Measurements from ENCODE around the gene ST3GAL6.

Gene ST3GAL6

GRCh38 chr3:98763076-98763475, at the start of gene ST3GAL6:
Gene ST3GAL6, plus strand, starts transcription at chr3:98763340. Its CDS starts 5,101 bp downstream, at chr3:98768441.
- DNase-seq = no peak

DNA sequence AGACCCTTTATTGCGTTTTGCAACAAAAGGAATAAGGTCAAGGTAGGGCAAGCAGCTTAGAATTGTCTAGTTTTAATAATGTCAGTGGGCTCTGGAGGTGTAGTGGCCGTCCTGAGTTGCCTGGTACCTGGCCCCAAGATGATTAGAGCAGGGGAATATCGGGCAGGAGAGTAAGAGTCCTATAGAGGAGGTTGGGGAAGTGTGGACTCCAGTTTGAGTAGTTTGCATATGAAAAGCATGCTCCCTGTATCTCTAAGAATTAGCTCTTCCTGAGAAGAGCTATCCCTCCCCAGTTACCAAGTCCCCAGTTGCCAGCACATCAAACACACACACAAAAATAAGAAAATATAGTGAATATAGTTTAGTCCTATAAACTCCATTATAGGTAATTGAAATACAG, 49.2 kb upstream of the ST3GAL6 start:
- no peak for DNase-seq

DNA sequence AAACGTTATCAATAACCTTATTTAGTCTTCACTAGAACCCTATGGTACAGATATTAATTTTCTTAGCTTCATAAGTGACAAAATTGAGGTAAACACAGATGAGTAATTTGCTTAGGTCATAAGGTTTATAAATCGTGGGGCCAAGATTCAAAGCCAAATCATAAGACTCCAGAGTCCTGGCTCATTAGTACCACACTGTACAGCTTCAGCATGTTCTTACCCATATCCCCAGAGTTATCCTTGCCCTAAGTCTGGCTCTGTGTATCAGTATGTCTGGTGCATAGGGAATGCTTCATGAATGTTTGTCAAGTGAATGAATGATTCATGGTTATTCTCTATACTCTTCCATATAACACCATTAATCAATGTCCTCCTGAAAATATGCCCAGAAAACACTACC, 45.6 kb upstream of the ST3GAL6 start:
- DNase-seq = no peak

DNA sequence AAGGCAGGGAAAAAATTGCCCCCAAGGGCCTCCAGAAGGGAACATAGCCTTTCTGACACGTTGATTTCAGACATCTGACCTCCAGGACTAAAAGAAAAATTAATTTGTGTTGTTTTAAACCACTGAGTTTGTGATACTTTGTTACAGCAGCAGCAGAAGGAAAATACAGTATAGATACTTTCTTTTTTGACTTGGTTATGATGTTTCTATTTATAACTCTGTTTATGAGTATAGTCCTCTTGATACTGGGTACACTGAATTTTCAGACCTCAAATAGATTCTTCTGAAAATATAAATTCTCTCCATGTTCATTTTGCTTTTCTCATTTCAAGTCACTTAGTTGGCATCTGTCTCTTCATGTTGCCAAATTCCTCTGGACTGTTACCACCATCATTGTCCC, 44.4 kb upstream of the ST3GAL6 start:
- DNase-seq = no peak

- DNase-seq = no peak
These were observed 41.4 kb upstream of the ST3GAL6 start for GRCh38 chr3:98721776-98722175.

DNA sequence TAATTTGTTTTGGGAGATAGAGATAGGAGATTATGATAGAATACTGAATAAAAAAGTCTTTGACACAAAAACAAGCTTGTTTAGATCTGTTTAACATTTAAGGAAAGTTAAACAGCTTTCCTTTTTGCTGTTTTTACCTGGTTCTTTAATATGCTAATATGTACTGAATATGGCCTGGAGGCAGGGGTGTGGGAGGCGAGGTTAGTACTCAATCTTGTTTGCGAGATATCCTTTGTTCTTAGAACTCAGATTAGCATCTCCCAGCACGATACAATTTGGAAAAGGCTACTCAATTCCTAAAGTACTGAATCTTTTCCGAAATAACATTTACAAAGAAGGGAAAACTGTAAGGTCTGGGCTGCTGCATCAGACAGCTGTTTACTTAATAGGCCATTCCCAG, 40.8 kb upstream of the ST3GAL6 start:
- DNase-seq = no peak

DNA sequence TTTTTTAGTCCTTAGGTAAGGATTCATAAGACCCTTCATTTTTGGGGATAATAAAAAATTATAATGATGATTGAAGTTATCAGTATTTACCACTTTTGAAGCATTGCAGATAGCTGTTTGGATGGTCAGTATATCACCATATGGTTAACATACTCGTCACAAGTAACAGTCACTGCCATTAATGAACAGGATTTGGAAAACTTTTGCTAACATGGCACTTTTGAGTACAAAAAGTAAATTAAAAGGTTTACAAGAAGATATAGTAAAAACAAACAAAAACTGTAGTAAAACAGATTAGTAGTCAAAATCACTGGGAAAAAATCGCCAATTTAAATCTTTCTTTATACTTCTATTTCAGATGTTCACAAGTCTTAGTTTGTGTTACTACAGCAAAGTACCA, 37.8 kb upstream of the ST3GAL6 start:
- DNase-seq = no peak

DNA sequence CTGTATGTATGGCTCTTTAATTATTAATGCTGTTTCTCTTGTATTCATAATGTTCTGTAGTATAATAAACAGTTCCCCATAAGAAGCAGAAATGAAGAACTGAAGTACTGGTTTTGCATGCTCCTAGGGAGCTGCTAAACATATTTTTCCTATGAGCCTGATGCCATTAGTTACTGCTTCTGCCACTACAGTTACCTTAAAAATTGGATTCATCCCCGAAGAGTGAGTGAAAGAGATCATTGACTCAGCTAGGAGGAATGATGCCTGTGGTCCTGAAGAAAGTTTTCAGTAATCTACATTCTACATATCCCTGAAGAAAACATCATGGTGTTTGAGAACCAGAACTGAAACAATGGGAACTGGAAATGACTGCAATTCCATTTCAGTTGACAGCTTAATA, 37.1 kb upstream of the ST3GAL6 start:
- DNase-seq = no peak

DNA sequence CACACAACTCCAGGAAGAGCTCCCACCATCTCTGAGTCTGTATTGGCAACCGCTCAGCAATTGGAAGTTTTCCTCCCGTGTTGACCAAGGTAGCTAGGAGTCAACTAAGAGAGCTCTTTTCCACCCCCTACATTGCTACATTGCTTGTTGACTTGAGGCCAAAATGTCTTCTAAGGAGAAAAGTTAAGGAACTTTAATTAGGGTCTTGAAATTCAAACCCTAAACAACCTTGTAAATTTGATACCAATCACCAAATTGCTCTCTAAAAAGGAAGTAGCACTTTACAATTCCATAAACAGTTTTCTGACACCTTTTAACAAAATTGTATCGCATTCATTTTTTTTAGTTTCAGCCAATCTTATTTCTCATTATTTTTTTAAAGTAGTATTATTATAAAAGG, 35.5 kb upstream of the ST3GAL6 start:
- no peak for DNase-seq

DNA sequence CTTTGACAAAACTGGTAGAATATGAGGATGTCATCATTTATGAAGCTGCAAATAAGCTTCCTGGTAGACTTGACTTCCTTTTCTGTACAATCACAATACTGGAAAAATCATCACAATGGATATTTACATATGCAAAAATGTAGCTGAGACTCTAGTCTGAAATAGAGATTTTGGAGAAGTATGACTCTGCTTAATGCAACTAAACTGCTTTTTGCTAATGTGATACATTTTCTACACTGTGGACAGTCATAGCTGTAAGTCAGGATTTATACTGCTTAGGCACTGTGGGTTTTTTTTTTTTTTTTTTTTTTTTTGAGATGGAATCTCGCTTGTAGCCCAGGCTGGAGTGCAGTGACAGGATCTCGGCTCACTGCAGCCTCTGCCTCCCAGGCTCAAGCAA, 34.5 kb upstream of the ST3GAL6 start:
- no peak for DNase-seq

- DNase-seq = no peak
These were observed 32.8 kb upstream of the ST3GAL6 start for GRCh38 chr3:98730338-98730737.

GRCh38 chr3:98730886-98731537, 32.1 kb upstream of the ST3GAL6 start:
- no peak for DNase-seq

- no peak for DNase-seq
These were observed 31.3 kb upstream of the ST3GAL6 start for GRCh38 chr3:98731720-98732285.

DNA sequence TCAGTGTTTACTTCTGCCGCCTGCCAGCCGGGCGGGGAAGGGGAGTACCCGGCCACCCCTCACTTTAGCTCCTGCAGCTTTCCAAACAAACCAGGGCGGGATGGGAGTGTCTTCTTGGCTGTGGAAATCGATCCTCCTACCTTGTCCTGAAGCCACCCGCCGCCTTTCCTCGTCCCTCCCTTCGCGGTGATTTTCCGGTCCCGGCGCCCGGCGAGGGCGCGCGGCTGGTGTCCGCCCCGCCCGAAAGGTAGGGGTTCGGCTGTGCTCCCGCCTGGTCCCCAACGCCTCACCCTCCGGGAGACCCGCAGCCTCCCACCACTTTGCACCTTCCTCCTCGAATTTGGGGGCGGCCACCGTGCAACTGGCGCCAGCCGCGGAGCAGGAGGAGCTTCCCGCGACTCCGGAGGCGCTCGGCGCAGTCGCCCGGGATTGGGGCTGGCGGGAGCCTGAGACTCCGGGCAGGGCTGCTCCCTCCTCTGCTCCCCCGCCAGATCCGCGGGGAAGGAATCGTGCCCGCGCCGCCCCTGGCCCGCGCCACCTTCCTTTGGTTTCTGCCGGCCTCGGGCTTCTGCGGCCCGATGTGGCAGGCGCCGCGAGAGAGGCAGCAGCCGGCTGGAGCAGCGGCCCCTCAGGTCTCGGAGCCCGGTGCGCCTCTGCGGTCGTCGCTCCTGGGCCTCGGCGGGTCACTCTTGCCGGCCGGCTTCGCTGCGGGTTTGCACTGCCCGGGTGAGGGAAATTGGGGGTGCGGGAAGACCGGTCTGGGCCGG, 30.7 kb upstream of the ST3GAL6 start:
- no peak for DNase-seq

- no peak for DNase-seq
These were observed 29.9 kb upstream of the ST3GAL6 start for GRCh38 chr3:98733053-98733811.

- DNase-seq = no peak
These were observed 29.3 kb upstream of the ST3GAL6 start for GRCh38 chr3:98733812-98734281.

- no peak for DNase-seq
These were observed 28.8 kb upstream of the ST3GAL6 start for GRCh38 chr3:98734306-98734705.

DNA sequence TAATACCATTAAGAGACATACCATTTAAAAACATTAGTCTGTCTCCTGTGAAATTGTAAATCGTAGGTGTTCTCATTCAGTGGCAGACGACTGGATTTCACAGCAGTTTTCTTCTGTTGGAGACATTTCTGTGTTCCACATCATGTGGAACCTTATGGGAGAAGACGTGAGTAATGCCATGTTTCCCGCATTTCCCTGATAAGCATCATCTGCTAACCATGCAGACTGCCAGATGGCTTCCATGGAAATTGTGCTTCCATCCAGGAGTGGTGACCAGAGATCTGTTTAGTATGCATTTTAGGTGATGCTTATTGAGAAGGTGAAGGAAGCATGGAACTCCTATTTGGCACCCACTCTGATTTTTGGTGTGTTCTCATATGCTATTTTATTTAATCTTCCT, 28.4 kb upstream of the ST3GAL6 start:
- no peak for DNase-seq

- DNase-seq = no peak
These were observed 27.8 kb upstream of the ST3GAL6 start for GRCh38 chr3:98735296-98735695.

DNA sequence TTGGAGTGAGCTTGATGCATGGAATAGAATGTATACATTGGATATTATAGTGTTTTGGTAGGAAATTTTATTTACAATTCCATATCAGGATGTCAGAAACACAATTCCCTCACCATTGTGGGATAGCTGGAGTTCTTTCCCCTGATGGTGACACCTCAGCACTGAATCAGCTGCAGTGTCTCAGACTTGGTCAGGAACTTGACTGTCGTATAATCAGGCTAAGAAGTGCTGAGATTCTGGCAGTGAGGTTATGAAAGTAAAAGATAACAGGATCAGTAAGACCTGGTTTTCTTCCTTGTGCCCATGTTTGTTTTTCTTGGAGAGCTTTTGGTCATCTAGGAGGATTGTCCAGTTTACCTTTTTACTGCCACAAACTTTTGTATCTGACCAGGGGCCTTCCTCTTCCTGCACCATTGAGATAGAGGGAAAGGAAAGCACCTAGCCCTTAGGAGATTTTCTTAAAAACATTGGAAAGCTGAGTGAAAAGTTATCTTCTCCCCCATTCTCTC, 27.3 kb upstream of the ST3GAL6 start:
- DNase-seq = no peak

- DNase-seq = no peak
These were observed 25.8 kb upstream of the ST3GAL6 start for GRCh38 chr3:98737301-98737700.

DNA sequence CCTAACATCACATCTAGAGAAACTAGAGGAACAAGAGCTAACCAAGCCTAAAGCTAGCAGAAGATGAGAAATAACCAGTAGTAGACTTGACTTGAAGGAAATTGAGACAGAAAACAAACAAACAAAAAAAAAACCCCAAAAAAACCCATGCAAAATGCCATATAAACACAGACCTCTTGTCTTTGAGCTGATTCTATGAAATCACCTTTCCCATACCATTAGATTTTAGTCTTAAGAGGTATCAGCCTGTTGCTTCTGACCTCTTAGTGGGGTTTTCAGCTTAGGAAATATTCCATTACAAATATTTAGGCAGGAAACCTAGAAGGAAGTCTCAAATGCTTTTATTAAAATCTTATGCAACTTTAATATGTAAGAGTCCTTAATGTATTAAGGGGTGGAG, 23.9 kb upstream of the ST3GAL6 start:
- DNase-seq = no peak

DNA sequence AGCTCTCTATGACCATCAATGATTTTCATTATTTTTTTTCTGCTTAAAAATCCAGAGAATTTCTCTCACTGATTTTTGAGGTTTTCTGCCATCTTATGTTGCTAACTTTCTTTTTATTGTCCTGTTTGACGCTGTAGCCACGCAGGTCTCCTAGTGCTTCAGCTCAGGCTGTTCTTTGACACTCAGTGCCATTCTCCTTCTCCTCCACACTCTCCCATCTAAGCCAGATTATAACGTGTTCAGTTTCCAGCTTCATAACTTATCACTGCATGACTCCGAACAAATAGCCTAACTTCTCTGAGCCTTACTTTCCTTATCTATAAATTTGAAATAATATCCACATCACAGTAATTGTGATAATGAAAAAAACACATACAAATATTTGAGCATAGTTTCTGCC, 22.8 kb upstream of the ST3GAL6 start:
- DNase-seq = no peak

Data from T1000 (cell line).